Kidney (tissue), 14 donors: ENCODE results near the gene SLC3A2. TPM values are rescaled to one million over a fixed set of nuclear protein-coding genes. Genes with fewer than 3 reads are reported as not detected.

Experiments
- DNase-seq, 5 donors: peaks; one replicate each; pipeline ENCODE4 v3.0.0-alpha.2; 2013 to 2020
- FAIRE-seq: peaks from 2 replicates; lab custom pipeline; 2012; peaks lifted over from hg19 to GRCh38; lab: Jason Lieb, UNC
- H3K27ac ChIP-seq, 2 donors: one replicate each; pipeline ENCODE4 v1.7.0; 2013; ENCODE audit warnings: low read depth in 2 of 2, low read length in 2 of 2, inconsistent platforms in 1 of 2
- H3K27me3 ChIP-seq: one replicate; pipeline ENCODE4 v1.7.1; 2013; ENCODE audit warnings: low read length, inconsistent platforms; ENCODE audit not compliant: control insufficient read depth, insufficient read depth
- H3K36me3 ChIP-seq, 3 donors: one replicate each; pipeline versions ENCODE4 v1.7.0 to v1.7.1; 2013; ENCODE audit warnings: low read length in 3 of 3, control low read depth in 1 of 3, inconsistent platforms in 1 of 3; ENCODE audit not compliant: insufficient read depth in 3 of 3, control insufficient read depth in 2 of 3
- H3K4me1 ChIP-seq, 3 donors: one replicate each; pipeline versions ENCODE4 v1.7.0 to v1.7.1; 2013; ENCODE audit warnings: low read length in 3 of 3, inconsistent platforms in 1 of 3, low read depth in 1 of 3; ENCODE audit not compliant: control insufficient read depth in 2 of 3, insufficient read depth in 2 of 3
- H3K4me3 ChIP-seq, 3 donors: one replicate each; pipeline versions ENCODE4 v1.7.0 to v1.8.1; 2013; ENCODE audit warnings: low read length in 3 of 3, control low read depth in 1 of 3, inconsistent platforms in 1 of 3
- H3K9ac ChIP-seq, 3 donors: one replicate each; pipeline versions ENCODE4 v1.7.0 to v1.7.1; 2013; ENCODE audit warnings: low read length in 3 of 3, control low read depth in 1 of 3, inconsistent platforms in 1 of 3
- H3K9me3 ChIP-seq, 3 donors: one replicate each; pipeline versions ENCODE4 v1.7.0 to v1.7.1; 2013; ENCODE audit warnings: low read length in 3 of 3, control low read depth in 1 of 3, inconsistent platforms in 1 of 3; ENCODE audit not compliant: control insufficient read depth in 2 of 3, insufficient read depth in 1 of 3
- CTCF ChIP-seq: IDR thresholded peaks from 3 replicates; pipeline ENCODE4 v1.5.1; 2012; ENCODE audit warnings: mild to moderate bottlenecking, moderate library complexity, borderline replicate concordance; ENCODE audit not compliant: insufficient read depth; ENCODE audit errors: extremely low read depth
- intact Hi-C: fragments of 100-400 bp; cut with DNase I; formaldehyde crosslinking; loops from one replicate; pipeline ENCODE4 v1.11.1; 2022
- polyA plus RNA-seq: library from polyadenylated mRNA; stranded (reverse); fragments of 350-450 nt; fragmentation: Illumina TruSeq; extraction: RNeasy Lipid Tissue Mini Kit (QIAGEN cat#74804); gene quantifications from one replicate; pipeline ENCODE4 v1.2.3, GENCODE V29; 2014; ENCODE audit warnings: low read depth, low replicate concordance; ENCODE audit not compliant: insufficient read depth
- total RNA-seq: library from RNA; stranded (reverse); fragmentation: NEBNext Ultra II Directional; extraction: Animal tissue kit (Norgen Biotek cat#: 25700); gene quantifications from one replicate; pipeline ENCODE4 v1.2.1, GENCODE V29; 2021
- donor health status: control.
- donor health status: control.
- donor health status: control.
- donor health status: control.
- donor health status: control.
- donor health status: DM: yes; HTN: yes; CAD: no.
- donor health status: Normal renal cell carcinoma (clear cell type).

The SLC3A2 gene
- total and polyA plus RNA-seq, 2 donors from 2014 or later, result 203 to 299 TPM

GRCh38 chr11:62854013-62854824 is 26.5 kb upstream of the SLC3A2 start:
- no peak for DNase-seq
- Histone ChIP-seq H3K9ac (peak overlapping the region; percentile 87 to 95 (median 90)), H3K27ac (no peak overlapping the region), H3K36me3 (peaks cover 18 to 28% (median 18%) of the 10 kb centered on the region in 3 donors), H3K4me1 (peaks cover 7 to 22% (median 9%) of the 10 kb centered on the region in 3 donors), H3K9me3 (no peaks in the 10 kb centered on the region), H3K4me3 (peak overlapping the region; percentile 89 to 99 (median 89)), H3K27me3 (no peaks in the 10 kb centered on the region)
- FAIRE-seq, result no peak
- TF ChIP-seq CTCF, result no peak
- intact Hi-C loops, result no loop called here

- FAIRE-seq (no peak), DNase-seq (no peak)
- no peak for TF ChIP-seq CTCF
- intact Hi-C loops, result no loop called here
- Histone ChIP-seq H3K9ac (peak overlapping the region; percentile 87 to 95 (median 90)), H3K9me3 (no peaks in the 10 kb centered on the region), H3K4me1 (peaks cover 7 to 22% (median 9%) of the 10 kb centered on the region in 3 donors), H3K27ac (peak overlapping the region; percentile 30 to 71), H3K36me3 (peaks cover 18 to 28% (median 18%) of the 10 kb centered on the region in 3 donors), H3K27me3 (no peaks in the 10 kb centered on the region), H3K4me3 (peak overlapping the region; percentile 89 to 99 (median 89))
Observed at GRCh38 chr11:62854825-62855570, 25.7 kb upstream of the SLC3A2 start.

GRCh38 chr11:62855571-62856332 is 24.9 kb upstream of the SLC3A2 start:
- Histone ChIP-seq H3K9ac (peak overlapping the region; percentile 88 to 95 (median 90)), H3K4me1 (peaks cover 7 to 22% (median 9%) of the 10 kb centered on the region in 3 donors), H3K27me3 (no peaks in the 10 kb centered on the region), H3K36me3 (peaks cover 18 to 28% (median 18%) of the 10 kb centered on the region in 3 donors), H3K9me3 (no peaks in the 10 kb centered on the region), H3K4me3 (peak overlapping the region; percentile 89 to 99 (median 89)), H3K27ac (peak overlapping the region; percentile 30 to 71)
- TF ChIP-seq CTCF, result no peak
- peak; percentile 98 to 99 (median 99) for DNase-seq
- peak; percentile 33 for FAIRE-seq
- intact Hi-C loops, result no loop called here
